OCI-M1 (cell line): ENCODE data around the gene NAALADL1.
"Not testable (repeated sequence)": the region's sequence is repeated elsewhere in the genome, so short reads cannot be mapped to it uniquely, and the experiment has no call there.

Experiments used
- DNase-seq: peaks from one replicate; lab custom pipeline; 2025; lab: John Stamatoyannopoulos, UW

NAALADL1 gene

DNA sequence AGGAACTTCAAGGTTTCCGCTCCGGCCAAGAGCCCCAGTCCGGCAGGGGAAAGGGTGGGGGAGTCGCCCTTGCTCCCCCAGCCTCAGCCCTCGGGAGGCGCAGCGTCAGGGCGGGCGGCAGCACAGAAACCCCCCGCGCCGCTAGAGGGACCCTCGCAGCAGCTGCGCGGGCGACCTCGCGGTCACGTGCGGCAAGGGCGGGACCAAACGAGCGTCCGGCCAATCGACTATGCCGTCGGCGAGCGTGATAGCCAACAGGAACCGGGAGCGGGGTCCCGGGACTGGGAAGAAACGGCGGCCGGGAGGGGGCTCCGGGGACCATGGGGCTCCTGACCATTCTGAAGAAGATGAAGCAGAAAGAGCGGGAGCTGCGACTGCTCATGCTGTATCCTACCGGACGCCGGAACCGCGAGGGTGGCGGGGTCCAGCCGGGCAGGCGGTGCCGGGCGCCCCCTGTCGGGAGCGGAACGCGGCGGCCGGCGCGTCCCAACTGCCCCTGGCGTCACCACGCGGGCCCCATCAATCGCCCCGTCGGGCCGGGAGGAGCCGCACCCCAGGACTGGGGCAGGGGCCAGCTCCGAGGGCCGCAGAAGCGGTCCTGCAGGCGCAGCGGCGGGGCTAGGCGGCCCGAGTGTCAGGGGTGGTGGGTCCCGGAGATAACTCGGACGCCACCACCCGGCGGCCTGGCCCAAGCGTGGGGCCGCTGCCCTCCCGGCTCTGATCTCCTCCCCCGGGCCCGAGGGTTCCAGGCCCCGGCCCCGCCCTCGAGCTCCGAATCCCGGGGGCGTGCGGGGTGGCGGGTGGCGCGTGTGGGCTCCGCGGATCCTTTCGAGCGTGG, 44.2 kb downstream of the NAALADL1 start, which contains the start of gene ARL2:
ARL2 (plus strand) TSS at position 273 of the 838 bp plus-strand sequence; CDS start at position 321, 48 bp downstream.
- DNase-seq = peak; percentile 95

DNA sequence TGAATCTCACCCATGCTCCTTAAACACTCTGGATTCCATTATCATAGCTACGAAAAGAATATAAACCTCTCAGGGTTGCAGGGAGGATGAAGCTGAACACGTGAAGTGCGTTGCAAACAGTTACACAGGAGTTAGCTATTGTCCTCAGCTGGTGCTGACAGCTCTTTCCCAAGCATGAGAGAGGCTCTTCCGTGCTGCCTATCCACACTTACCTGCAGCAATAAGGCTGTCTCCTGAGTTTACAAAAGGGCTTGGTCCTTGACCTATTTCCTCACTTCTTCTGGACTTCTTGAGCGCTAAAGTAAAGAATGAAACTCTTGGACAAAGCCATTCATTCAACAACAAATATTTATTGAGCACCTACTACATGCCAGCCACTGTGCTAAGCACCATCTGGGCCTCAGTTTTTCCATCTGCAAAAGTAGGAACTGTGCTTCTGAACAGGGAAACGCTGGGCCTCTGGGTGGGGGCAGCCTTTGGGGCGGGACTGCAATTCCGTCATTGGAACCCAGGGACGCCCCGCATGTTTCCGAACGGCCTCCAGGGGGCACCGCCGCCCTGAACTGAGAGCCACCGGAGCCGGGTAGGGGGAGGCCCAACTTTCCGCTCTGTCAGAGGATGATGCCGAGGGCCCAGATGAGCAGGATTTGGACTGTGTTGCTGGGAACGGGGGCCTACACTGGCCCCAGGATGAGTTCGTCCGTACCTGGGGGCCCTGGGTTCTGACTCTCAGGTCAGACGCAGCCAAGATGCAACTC, 45.0 kb downstream of the NAALADL1 start:
- DNase-seq = peak; percentile 96

GRCh38 chr11:65008873-65009272, 49.5 kb downstream of the NAALADL1 start:
- DNase-seq = no peak

GRCh38 chr11:65008016-65008415, 50.3 kb downstream of the NAALADL1 start:
- DNase-seq = no peak

- DNase-seq = not testable (repeated sequence)
Measured at GRCh38 chr11:65003968-65004367, 54.4 kb downstream of the NAALADL1 start.

DNA sequence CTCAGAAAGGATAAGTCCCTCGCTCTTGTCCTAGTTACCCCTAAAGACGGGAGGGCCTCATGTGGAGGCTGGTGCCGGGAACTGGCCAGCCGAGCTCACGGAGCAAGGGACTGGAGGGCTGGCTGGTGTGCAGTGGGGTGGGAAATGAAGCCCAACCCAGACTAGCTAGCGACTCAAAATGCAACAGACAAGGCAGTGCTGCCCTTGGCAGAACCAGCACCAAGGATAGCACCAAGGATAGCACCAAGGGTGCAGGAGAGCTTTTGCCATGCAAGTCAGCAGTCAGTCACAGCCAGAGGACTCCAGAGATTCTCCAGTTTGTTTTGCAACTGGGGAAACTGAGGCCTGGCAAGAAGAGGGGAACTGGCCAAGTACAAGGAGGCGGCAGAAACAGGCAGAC, 55.1 kb downstream of the NAALADL1 start:
- no peak for DNase-seq

DNA sequence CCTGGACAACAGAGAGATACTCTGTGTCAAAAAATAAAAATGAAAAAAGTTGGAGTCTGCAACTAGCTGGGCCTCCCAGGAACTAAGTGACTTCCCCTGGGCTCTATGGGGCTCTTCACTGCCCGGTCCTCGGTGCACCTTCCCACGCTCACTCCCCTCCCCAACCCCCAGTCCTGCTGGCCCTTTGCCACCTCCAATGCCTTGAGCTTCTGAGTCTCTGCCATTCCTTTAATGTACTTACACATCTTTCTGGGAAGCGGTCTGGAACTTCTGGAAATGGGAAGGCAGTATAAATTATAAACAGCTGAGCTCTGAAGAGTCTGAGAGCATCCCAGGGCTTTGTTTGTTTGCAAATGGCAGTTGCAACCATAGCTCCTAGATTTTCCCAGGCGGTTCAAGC, 55.6 kb downstream of the NAALADL1 start:
- DNase-seq = no peak

DNA sequence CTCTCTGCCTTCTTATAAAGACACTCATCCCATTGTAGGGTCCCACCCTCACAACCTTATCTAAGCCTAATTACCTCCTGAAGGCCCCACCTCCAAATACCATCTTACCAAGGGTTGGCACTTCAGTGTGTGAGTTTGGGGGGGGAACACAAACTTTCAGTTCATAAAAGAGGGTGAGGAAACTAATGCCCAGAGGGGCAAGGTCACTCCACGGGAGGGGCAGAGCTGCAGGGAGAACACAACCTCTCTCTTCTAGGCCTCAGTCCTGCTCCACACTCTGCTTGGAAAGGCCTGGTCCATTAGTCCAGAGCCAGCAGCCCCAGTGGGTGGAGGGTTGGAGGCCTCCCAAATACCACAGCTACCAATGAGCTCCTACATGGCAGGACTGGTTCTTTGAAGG, 58.9 kb downstream of the NAALADL1 start:
- no peak for DNase-seq

- DNase-seq = peak; percentile 49
Measured at GRCh38 chr11:64998690-64999431, 59.5 kb downstream of the NAALADL1 start.

DNA sequence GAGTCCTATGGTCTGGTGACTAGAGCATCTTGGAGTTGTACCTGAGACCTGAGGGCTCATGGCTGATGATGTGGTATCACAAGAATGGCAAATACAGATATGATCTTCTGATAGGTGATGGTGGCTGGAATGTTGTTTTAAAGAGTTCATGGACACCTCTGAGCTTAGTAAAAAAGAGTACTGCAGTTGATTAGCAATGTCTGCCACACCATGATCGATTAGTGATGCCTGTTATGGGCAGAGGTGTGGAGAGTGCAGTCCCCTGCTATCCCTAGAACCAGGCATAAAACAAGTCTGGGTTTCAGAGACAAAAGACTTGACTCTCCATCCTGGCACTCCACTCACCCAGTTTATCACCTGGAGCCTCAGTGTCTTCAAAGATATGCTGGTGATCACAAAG, 60.2 kb downstream of the NAALADL1 start:
- peak; percentile 73 for DNase-seq

- peak; percentile 95 for DNase-seq
Measured at GRCh38 chr11:64996710-64997380, 61.5 kb downstream of the NAALADL1 start, which contains the start of gene BATF2. BATF2 (minus strand) TSS chr11:64996971; CDS start chr11:64996914, 57 bp downstream.

DNA sequence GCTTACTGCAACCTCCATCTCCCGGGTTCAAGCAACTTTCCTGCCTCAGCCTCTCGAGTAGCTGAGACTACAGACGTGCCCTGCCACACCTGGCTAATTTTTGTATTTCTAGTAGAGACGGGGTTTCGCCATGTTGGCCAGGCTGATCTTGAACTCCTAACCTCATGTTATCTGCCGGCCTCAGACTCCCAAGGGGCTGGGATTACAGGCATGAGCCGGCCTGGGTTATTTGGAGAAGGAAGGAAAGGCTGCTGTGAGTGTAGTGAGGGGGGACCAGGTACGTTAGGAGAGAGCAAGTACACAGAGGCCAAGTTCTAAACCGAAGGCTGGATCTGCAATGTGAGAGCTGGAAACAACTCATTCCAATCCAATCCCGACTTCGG, 62.0 kb downstream of the NAALADL1 start:
- no peak for DNase-seq
